Breast epithelium (tissue), 4 donors: ENCODE measurements around the gene DDR1. TPM values are rescaled to one million over a fixed set of nuclear protein-coding genes. Genes with fewer than 3 reads are reported as not detected.

Experiments used
- DNase-seq, 2 donors: peaks; one replicate each; pipeline ENCODE4 v3.0.0-alpha.2; 2019; ENCODE audit warnings: low spot score in 2 of 2
- H3K27ac ChIP-seq, 2 donors: fragments of 200-600 bp; sonication (generic) in 1 of 2; one replicate each; pipeline ENCODE4 v1.5.1; 2016 to 2019; ENCODE audit warnings: mild to moderate bottlenecking in 1 of 2
- H3K27me3 ChIP-seq, 2 donors: fragments of 200-600 bp; sonication (generic) in 1 of 2; one replicate each; pipeline versions ENCODE4 v1.5.1 to v1.6.0; 2017 to 2019; ENCODE audit warnings: control low read depth in 1 of 2, mild to moderate bottlenecking in 1 of 2
- H3K36me3 ChIP-seq: fragments of 200-600 bp; one replicate; pipeline ENCODE4 v1.5.1; 2019
- H3K4me1 ChIP-seq, 2 donors: fragments of 200-600 bp; sonication (generic); one replicate each; pipeline ENCODE4 v1.5.1; 2016 to 2019; ENCODE audit warnings: control low read depth in 1 of 2
- H3K4me3 ChIP-seq, 3 donors: fragments of 200-600 bp; sonication (generic); 1 replicate in 2 of 3; 2 replicates in 1 of 3; pipeline ENCODE4 v1.5.1; 2016 to 2019; ENCODE audit warnings: mild to moderate bottlenecking in 3 of 3, moderate library complexity in 2 of 3
- H3K9me3 ChIP-seq, 2 donors: fragments of 200-600 bp; sonication (generic) in 1 of 2; one replicate each; pipeline ENCODE4 v1.5.1; 2016 to 2019; ENCODE audit warnings: control low read depth in 1 of 2
- CTCF ChIP-seq, 3 donors: fragments of 450-650 bp; IDR thresholded peaks; one replicate each; pipeline ENCODE4 v1.5.1; 2016 to 2017; ENCODE audit warnings: antibody characterized with exemption in 3 of 3, mild to moderate bottlenecking in 3 of 3, moderate library complexity in 3 of 3
- POLR2A ChIP-seq: fragments of 450-650 bp; IDR thresholded peaks from one replicate; pipeline ENCODE4 v1.6.1; 2016; ENCODE audit warnings: antibody characterized with exemption, mild to moderate bottlenecking, moderate library complexity
- POLR2AphosphoS5 ChIP-seq, 3 donors: sonication (generic); formaldehyde crosslinking; IDR thresholded peaks; one replicate each; pipeline ENCODE4 v1.6.1; 2017; ENCODE audit warnings: antibody characterized with exemption in 3 of 3
- intact Hi-C: fragments of 100-400 bp; cut with DNase I; formaldehyde crosslinking; loops from one replicate; pipeline ENCODE4 v1.15.1; 2023; ENCODE audit warnings: low total_unique reads
- total RNA-seq, 3 donors: library from RNA; depleted of rRNA; stranded (reverse); fragments of >200 nt; gene quantifications; one replicate each; pipeline ENCODE4 v1.1.0, GENCODE V29; 2016

DDR1 gene
- total RNA-seq, 3 donors from 2014 or later = 18.1 to 149 (median 72.1) TPM

DNA sequence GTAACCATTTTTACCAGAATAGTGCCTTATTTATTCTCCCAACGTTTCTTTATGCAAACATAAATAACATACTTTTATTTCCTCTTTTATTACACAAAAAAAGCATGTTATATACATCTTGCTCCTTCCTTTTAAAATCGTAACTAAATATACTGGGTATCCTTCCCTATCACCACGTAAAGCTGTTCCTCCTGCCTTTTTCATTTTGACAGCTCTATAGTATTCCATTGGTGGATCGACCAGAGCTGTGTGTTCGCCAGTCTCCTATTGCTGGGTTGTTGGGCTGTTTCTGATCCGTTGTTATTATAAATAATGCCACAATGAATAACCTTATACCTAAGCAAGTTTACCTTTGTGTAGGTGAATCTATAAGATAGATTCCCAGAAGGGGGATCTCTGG lies 46.9 kb upstream of the DDR1 start:
- H3K36me3 ChIP-seq = no peaks in the 10 kb centered on the region
- no peaks in the 10 kb centered on the region for H3K4me1 ChIP-seq
- no peaks in the 10 kb centered on the region for H3K27me3 ChIP-seq
- DNase-seq = no peak
- no peak overlapping the region for H3K4me3 ChIP-seq
- no peaks in the 10 kb centered on the region for H3K9me3 ChIP-seq
- no peak for TF ChIP-seq POLR2AphosphoS5 (IDR thresholded peaks at IDR 0.05)
- no peak for TF ChIP-seq POLR2A
- no peak for TF ChIP-seq CTCF (IDR thresholded peaks at IDR 0.05)
- intact Hi-C loops = no loop called here
- no peak overlapping the region for H3K27ac ChIP-seq

GRCh38 chr6:30837870-30838269 lies 46.4 kb upstream of the DDR1 start:
- H3K4me3 ChIP-seq = no peak overlapping the region
- intact Hi-C loops = no loop called here
- no peaks in the 10 kb centered on the region for H3K27me3 ChIP-seq
- H3K9me3 ChIP-seq = no peaks in the 10 kb centered on the region
- DNase-seq = no peak
- no peaks in the 10 kb centered on the region for H3K36me3 ChIP-seq
- H3K4me1 ChIP-seq = no peaks in the 10 kb centered on the region
- H3K27ac ChIP-seq = no peak overlapping the region
- no peak for TF ChIP-seq POLR2AphosphoS5 (IDR thresholded peaks at IDR 0.05)
- no peak for TF ChIP-seq POLR2A
- no peak for TF ChIP-seq CTCF (IDR thresholded peaks at IDR 0.05)

DNA sequence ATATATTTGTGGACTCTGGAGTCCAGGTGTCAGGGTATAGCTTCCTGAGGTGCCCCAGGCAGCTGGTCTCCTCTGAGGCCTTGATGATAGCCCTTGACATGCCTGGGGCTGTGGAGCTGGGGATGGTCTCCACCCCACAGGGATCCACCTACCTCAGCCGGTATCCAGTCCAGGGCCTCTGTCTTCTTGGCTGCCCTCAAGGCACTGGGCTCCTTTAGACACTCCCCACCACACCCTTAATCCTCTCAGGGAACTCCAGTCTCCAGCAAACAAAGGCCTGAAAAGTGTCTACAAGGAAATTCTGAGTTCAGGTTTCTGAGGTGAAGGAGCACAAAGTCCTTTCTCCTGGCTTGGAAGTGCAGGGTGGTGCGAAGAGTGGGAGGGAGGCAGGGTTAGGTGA lies 44.6 kb upstream of the DDR1 start:
- intact Hi-C loops = no loop called here
- H3K4me1 ChIP-seq = peaks cover 0 to 3% of the 10 kb centered on the region in 2 donors
- no peaks in the 10 kb centered on the region for H3K36me3 ChIP-seq
- H3K27ac ChIP-seq = no peak overlapping the region
- no peaks in the 10 kb centered on the region for H3K9me3 ChIP-seq
- H3K27me3 ChIP-seq = no peaks in the 10 kb centered on the region
- no peak for DNase-seq
- no peak for TF ChIP-seq POLR2AphosphoS5 (IDR thresholded peaks at IDR 0.05)
- TF ChIP-seq CTCF (IDR thresholded peaks at IDR 0.05) = no peak
- no peak for TF ChIP-seq POLR2A
- H3K4me3 ChIP-seq = no peak overlapping the region

DNA sequence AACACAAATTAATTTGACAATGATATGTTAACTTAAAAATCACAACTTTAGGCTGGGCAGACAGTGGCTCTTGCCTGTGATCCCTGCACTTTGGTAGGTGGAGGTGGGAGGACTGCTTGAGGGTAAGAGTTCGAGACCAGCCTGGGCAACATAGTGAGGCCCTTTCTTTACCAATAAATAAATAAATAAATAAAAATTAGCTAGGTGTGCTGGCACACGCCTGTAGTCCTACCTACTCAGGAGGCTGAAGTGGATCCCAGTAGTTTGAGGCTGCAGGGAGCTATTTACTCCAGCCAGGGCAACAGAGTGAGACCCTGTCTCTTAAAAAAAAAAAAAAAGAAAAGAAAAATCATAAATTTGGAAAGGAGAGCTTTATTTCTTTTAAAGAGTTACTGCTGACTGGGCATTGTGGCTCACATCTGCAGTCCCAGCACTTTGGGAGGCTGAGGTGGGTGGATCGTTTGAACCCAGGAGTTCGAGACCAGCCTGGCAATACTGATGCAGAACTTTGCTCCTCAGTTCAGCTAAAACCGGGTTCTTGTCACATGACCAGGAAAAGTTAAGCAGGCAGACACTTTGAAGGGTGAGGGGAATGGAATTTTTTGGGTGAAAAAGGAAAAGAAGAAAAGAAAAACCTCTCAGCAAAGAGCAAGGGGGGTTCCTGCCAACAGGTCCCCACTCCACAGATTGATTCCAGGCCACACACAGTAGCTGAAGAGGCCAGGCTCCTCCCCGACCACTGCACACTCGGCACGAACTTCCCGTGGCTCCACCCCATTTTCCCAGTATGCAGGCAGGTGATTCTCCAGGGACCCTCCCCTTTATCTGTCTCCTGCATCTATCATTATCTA lies 44.0 kb upstream of the DDR1 start:
- TF ChIP-seq CTCF (IDR thresholded peaks at IDR 0.05) (no peak), POLR2A (no peak), POLR2AphosphoS5 (IDR thresholded peaks at IDR 0.05) (no peak)
- intact Hi-C loops = no loop called here
- Histone ChIP-seq H3K4me3 (no peak overlapping the region), H3K36me3 (no peaks in the 10 kb centered on the region), H3K27me3 (no peaks in the 10 kb centered on the region), H3K9me3 (no peaks in the 10 kb centered on the region), H3K4me1 (peaks cover 0 to 3% of the 10 kb centered on the region in 2 donors), H3K27ac (no peak overlapping the region)
- no peak for DNase-seq

DNA sequence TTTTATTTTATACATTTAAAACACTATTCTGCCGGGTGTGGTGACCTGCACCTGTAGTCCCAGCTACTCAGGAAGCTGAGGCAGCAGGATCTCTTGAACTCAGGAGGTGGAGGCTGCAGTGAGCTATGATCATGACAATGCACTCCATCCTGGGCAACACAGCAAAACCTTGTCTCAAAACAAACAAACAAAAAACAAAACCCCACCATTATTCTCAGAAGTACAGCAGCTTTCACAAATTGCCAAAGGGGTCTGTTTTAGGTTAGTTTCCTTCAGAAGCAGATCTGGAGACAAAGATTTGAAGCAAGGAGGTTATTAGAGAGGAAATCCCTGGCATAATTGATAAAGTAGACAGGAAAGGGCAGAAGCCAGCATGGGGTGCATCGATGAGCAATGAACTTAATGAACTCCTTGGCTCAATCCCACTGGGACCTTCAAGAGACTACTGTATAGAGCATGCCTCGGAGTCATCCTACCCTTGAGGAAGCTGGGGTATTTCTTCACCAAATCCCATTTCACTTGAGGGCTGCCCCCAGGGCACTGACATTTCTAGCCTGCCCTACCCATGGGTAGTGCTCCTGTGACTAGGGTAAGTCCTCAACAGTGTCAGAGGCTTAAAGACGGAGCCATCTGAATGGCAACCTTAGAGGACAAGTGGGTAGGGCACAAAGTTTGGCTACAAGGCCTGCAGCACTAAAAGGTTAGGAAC lies 43.2 kb upstream of the DDR1 start:
- Histone ChIP-seq H3K4me3 (no peak overlapping the region), H3K9me3 (no peaks in the 10 kb centered on the region), H3K36me3 (no peaks in the 10 kb centered on the region), H3K27ac (no peak overlapping the region), H3K27me3 (no peaks in the 10 kb centered on the region), H3K4me1 (peaks cover 0 to 3% of the 10 kb centered on the region in 2 donors)
- TF ChIP-seq POLR2A (no peak), POLR2AphosphoS5 (IDR thresholded peaks at IDR 0.05) (no peak), CTCF (IDR thresholded peaks at IDR 0.05) (no peak)
- DNase-seq = no peak
- intact Hi-C loops = no loop called here
